Measurements from ENCODE around the gene UBL4B. TPM values are rescaled to one million over a fixed set of nuclear protein-coding genes. Genes with fewer than 3 reads are reported as not detected.

The UBL4B gene
- total RNA-seq, 4 donors from 2014 or later = 0.48 to 1.8 (median 1.1) TPM; not detected in 1

DNA sequence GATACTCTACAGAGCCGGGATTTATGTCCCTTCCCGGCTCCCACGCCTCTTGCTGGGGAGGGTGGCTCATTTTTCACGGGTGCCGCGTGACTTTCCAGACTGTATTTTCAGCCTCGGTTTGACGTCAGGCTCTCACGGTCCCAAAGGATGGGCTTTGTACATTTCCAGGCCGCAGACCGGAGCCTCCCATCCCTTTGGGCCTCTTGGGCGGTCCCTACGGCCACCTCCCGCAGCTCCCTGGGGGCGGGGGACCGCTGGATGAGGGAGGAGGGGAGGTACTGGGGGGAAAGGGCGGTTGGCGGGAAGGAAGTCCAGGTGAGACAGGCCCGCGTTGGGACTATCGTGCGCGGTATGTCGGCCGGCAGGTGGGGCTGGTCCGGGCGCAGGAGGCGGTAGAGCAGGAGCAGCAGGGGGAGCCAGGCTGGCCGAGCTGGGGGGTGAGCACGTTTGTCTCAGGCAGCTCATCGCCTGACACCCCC lies 17.9 kb downstream of the UBL4B start:
- no peak overlapping the region for H3K4me3 ChIP-seq
- 6% methylated on average over 30 of the region's 31 CpGs for WGBS

DNA sequence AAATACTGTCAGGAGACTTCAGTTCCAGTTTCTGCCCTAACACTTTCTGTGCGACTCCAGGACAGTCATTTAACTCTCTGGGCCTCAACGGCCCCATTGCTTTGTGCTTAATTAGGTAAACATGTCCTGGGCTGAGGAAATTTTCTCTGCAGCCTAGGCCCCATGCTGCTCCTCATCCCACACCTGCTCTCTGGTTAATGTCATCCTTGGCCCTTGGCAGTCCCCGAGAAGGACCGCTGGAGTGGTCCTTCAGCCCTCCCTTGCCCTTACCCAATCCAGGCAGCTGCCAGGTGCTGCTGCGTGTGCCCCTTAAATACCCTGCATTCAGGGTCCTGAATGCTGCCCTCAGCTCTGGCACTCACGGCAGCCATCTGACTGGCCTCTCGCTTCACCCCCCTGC lies 18.7 kb downstream of the UBL4B start:
- no peaks in the 10 kb centered on the region for H3K9me3 ChIP-seq
- no peak overlapping the region for H3K27ac ChIP-seq
- 68% methylated on average over 7 of the region's 7 CpGs for WGBS
- H3K4me1 ChIP-seq = peaks cover 9% of the 10 kb centered on the region
- TF ChIP-seq, protein P1, sequence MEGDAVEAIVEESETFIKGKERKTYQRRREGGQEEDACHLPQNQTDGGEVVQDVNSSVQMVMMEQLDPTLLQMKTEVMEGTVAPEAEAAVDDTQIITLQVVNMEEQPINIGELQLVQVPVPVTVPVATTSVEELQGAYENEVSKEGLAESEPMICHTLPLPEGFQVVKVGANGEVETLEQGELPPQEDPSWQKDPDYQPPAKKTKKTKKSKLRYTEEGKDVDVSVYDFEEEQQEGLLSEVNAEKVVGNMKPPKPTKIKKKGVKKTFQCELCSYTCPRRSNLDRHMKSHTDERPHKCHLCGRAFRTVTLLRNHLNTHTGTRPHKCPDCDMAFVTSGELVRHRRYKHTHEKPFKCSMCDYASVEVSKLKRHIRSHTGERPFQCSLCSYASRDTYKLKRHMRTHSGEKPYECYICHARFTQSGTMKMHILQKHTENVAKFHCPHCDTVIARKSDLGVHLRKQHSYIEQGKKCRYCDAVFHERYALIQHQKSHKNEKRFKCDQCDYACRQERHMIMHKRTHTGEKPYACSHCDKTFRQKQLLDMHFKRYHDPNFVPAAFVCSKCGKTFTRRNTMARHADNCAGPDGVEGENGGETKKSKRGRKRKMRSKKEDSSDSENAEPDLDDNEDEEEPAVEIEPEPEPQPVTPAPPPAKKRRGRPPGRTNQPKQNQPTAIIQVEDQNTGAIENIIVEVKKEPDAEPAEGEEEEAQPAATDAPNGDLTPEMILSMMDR (IDR thresholded peaks at IDR 0.05) = no peak
- TF ChIP-seq POLR2A (IDR thresholded peaks at IDR 0.05) = no peak
- TF ChIP-seq POLR2AphosphoS5 (IDR thresholded peaks at IDR 0.05) = no peak
- H3K36me3 ChIP-seq = no peaks in the 10 kb centered on the region
- no peak for DNase-seq (ENCODE audit: low spot score in 2 of 2)
- peaks cover 31% of the 10 kb centered on the region for H3K27me3 ChIP-seq
- no peak overlapping the region for H3K4me3 ChIP-seq

More for the DNA sequence above, 17.9 kb downstream of the UBL4B start:
- no peak for DNase-seq (ENCODE audit: low spot score in 2 of 2)
- H3K9me3 ChIP-seq = no peaks in the 10 kb centered on the region
- no peaks in the 10 kb centered on the region for H3K36me3 ChIP-seq
- no peak for TF ChIP-seq EP300 (IDR thresholded peaks at IDR 0.05)
- TF ChIP-seq, protein P1 (IDR thresholded peaks at IDR 0.05) = peak in 1 of 2 donors; percentile 17
- peaks cover 29% of the 10 kb centered on the region for H3K27me3 ChIP-seq
- H3K4me1 ChIP-seq = peaks cover 9% of the 10 kb centered on the region
- no peak overlapping the region for H3K27ac ChIP-seq

DNA sequence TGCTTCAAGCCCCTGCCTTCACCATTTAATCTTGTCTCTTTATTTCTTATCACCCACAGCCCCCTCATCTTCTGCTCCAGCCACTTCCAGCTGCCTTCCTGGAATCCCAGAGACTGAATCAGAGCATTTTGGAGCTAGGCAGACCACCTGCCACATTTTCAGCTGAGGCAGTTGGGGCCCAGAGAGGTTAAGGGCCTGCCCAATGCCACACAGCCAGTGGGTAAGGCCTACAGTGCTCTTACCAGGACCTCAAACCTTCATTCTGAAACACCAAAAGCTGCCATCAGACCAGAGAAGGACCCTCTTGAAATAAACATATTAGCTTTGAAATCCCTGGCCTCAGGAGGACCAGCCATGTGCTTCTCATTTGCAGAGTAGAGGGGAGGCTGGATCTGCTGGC lies 20.4 kb downstream of the UBL4B start:
- Histone ChIP-seq H3K4me3 (no peak overlapping the region), H3K27me3 (peaks cover 42% of the 10 kb centered on the region), H3K9me3 (no peaks in the 10 kb centered on the region), H3K4me1 (peaks cover 9% of the 10 kb centered on the region), H3K27ac (no peak overlapping the region), H3K36me3 (no peaks in the 10 kb centered on the region)
- DNase-seq (ENCODE audit: low spot score in 2 of 2) = no peak
- TF ChIP-seq EP300 (IDR thresholded peaks at IDR 0.05) = no peak
- TF ChIP-seq, protein P1 (IDR thresholded peaks at IDR 0.05) = no peak
- TF ChIP-seq POLR2A (IDR thresholded peaks at IDR 0.05) = no peak
- no peak for TF ChIP-seq POLR2AphosphoS5 (IDR thresholded peaks at IDR 0.05)

DNA sequence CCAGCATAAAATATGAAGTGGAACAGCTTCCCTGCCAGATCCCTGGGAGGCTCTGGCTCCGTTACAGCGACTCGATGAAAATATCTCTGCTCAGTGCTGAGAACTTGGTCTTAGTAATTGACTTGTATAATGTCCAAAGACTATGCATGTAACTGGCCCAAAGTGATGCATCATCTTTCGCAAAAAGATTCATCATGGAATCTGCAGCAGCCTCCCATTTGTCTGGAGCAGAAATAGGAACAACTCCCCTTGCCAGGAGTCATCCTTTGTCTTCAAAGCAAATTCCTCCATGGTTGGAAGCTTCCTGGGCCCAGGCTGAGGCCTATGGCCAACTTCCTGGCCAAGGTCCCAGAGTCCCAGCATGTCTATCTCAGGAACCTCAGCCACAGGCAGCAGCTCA lies 21.2 kb downstream of the UBL4B start:
- no peaks in the 10 kb centered on the region for H3K36me3 ChIP-seq
- 89% methylated on average over 4 of the region's 4 CpGs for WGBS
- no peaks in the 10 kb centered on the region for H3K9me3 ChIP-seq
- peaks cover 50% of the 10 kb centered on the region for H3K27me3 ChIP-seq
- DNase-seq (ENCODE audit: low spot score in 2 of 2) = no peak
- peaks cover 9% of the 10 kb centered on the region for H3K4me1 ChIP-seq
- no peak overlapping the region for H3K27ac ChIP-seq
- TF ChIP-seq POLR2A (IDR thresholded peaks at IDR 0.05) (no peak), POLR2AphosphoS5 (IDR thresholded peaks at IDR 0.05) (no peak), EP300 (IDR thresholded peaks at IDR 0.05) (no peak)
- TF ChIP-seq, protein P1 (IDR thresholded peaks at IDR 0.05) = no peak
- no peak overlapping the region for H3K4me3 ChIP-seq

DNA sequence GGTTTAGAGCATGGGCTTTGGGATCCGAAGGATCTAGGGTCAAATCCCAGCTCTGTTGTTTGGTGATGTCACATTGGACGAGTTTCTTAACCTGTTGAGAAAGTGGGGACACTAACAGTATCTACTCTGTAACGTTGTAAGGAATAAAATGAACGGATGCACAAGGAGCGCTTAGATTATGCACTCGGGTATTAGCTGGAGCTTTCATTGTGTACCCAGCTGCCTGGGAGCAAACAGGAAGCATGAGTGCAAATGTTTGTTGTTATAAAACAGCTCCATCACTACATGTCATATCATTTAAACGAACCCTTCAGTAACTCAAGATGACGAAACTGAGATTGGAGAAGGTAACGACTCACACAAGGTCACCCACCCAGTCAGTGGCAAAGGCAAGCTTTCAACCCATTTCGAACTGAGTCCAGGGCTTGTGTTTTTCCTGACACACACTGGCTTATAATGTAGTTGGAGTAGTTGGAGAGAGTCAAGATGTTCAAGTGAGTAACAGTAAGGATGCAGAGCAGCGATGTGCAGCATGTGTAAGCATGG lies 21.9 kb downstream of the UBL4B start:
- no peak for TF ChIP-seq EP300 (IDR thresholded peaks at IDR 0.05)
- no peak for TF ChIP-seq POLR2A (IDR thresholded peaks at IDR 0.05)
- TF ChIP-seq, protein P1 (IDR thresholded peaks at IDR 0.05) = no peak
- TF ChIP-seq POLR2AphosphoS5 (IDR thresholded peaks at IDR 0.05) = no peak
- no peak for DNase-seq (ENCODE audit: low spot score in 2 of 2)
- Histone ChIP-seq H3K27me3 (peaks cover 53% of the 10 kb centered on the region), H3K36me3 (no peaks in the 10 kb centered on the region), H3K9me3 (no peaks in the 10 kb centered on the region), H3K27ac (no peak overlapping the region), H3K4me1 (peaks cover 9% of the 10 kb centered on the region), H3K4me3 (no peak overlapping the region)
- 73% methylated on average over 11 of the region's 11 CpGs for WGBS

Measured in suprapubic skin (tissue), 4 donors.